22Rv1 (cell line): Measurements from ENCODE around the gene STK25.

Source experiments
- ZFX ChIP-seq: fragments of 450-650 bp; IDR thresholded peaks from 2 replicates; pipeline ENCODE4 v1.6.1; 2017; ENCODE audit warnings: antibody characterized with exemption, borderline replicate concordance
- TF ChIP-seq, protein P1 (sequence below): fragments of 450-650 bp; IDR thresholded peaks from 2 replicates; pipeline ENCODE4 v1.5.1; 2017; ENCODE audit warnings: mild to moderate bottlenecking

GRCh38 chr2:241522477-241522876 is 14.1 kb upstream of the STK25 start:
- TF ChIP-seq ZFX: no peak
- TF ChIP-seq, protein P1, sequence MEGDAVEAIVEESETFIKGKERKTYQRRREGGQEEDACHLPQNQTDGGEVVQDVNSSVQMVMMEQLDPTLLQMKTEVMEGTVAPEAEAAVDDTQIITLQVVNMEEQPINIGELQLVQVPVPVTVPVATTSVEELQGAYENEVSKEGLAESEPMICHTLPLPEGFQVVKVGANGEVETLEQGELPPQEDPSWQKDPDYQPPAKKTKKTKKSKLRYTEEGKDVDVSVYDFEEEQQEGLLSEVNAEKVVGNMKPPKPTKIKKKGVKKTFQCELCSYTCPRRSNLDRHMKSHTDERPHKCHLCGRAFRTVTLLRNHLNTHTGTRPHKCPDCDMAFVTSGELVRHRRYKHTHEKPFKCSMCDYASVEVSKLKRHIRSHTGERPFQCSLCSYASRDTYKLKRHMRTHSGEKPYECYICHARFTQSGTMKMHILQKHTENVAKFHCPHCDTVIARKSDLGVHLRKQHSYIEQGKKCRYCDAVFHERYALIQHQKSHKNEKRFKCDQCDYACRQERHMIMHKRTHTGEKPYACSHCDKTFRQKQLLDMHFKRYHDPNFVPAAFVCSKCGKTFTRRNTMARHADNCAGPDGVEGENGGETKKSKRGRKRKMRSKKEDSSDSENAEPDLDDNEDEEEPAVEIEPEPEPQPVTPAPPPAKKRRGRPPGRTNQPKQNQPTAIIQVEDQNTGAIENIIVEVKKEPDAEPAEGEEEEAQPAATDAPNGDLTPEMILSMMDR: no peak
